GM12878 (cell line): Measurements from ENCODE around the gene TEAD4.

Experiments used
- NFYA ChIP-seq: IDR thresholded peaks from 2 replicates; pipeline ENCODE4 v1.6.1; 2011; ENCODE audit warnings: low read depth, mild to moderate bottlenecking, low read length, improper control_type of control experiment, borderline replicate concordance
- NFYB ChIP-seq: IDR thresholded peaks from 2 replicates; pipeline ENCODE4 v1.6.1; 2011; ENCODE audit warnings: low read depth, mild to moderate bottlenecking, low read length, improper control_type of control experiment, moderate library complexity; ENCODE audit not compliant: insufficient read depth
- NR2F1 ChIP-seq: fragments of 450-650 bp; conservative IDR thresholded peaks from 2 replicates; pipeline ENCODE4 v1.6.1; 2017; ENCODE audit warnings: mild to moderate bottlenecking
- POLR2A ChIP-seq: IDR thresholded peaks from 2 replicates; pipeline ENCODE4 v1.6.1; 2011; ENCODE audit warnings: low read depth, mild to moderate bottlenecking, low read length
- POLR2AphosphoS5 ChIP-seq: IDR thresholded peaks from 2 replicates; pipeline ENCODE4 v1.6.1; 2011; ENCODE audit warnings: mild to moderate bottlenecking, low read length, inconsistent platforms
- RAD21 ChIP-seq: IDR thresholded peaks from 2 replicates; pipeline ENCODE4 v1.6.1; 2011; ENCODE audit warnings: mild to moderate bottlenecking, low read depth, low read length, moderate library complexity; ENCODE audit not compliant: insufficient read depth
- SIN3A ChIP-seq: IDR thresholded peaks from 2 replicates; pipeline ENCODE4 v1.6.1; 2012; ENCODE audit warnings: low read depth, low read length, improper control_type of control experiment
- TCF12 ChIP-seq: IDR thresholded peaks from 2 replicates; pipeline ENCODE4 v1.6.1; 2011; ENCODE audit warnings: low read depth, mild to moderate bottlenecking, low read length
- ZNF274 ChIP-seq: IDR thresholded peaks from one replicate; pipeline ENCODE4 v1.8.0; 2011; ENCODE audit not compliant: insufficient read length, insufficient read depth
- TF ChIP-seq, protein P1 (sequence below), 3 experiments: IDR thresholded peaks in 2 of 3; conservative IDR thresholded peaks in 1 of 3; 2 replicates each; pipeline ENCODE4 v1.5.1; 2011; ENCODE audit warnings: low read depth in 3 of 3, low read length in 3 of 3, mild to moderate bottlenecking in 3 of 3, control low read depth in 2 of 3, moderate library complexity in 2 of 3, inconsistent platforms in 1 of 3, mixed read lengths in 1 of 3; ENCODE audit not compliant: control insufficient read depth in 2 of 3, insufficient read depth in 1 of 3; ENCODE audit errors: extremely low read depth in 1 of 3

DNA sequence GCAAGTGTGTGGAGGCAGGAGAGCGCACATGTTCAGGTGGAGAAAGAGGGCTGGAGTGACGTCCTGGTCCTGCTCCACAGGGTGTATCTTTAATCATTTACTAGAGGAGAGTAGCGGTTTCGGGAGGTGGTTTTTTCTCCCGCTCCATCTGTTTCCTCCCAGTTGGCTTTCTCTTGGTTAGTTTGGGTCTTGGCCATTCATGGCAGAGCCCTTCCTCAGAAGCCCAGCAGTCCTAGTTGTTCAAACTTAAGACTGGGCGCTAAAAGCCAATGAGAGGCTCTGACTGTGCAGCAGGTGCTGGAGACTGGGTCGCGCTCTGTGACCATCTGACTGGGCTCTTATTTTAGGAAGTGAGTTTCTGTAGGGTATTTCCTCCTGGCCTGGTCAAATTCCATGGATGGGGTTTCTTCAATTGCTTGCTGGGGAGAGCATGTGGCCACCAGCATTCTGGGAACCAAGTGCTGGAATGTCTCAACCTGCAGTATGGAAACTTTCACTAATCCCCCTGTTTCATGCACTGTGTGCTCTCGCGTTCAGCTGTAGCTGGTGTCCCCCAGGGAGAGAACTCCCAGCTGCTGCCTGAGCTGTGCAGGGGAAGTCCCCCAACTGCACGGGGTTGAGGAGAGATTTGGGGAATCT lies 90.5 kb downstream of the TEAD4 start:
- TF ChIP-seq NFYA (no peak), NFYB (no peak), RAD21 (no peak), POLR2A (no peak), NR2F1 (no peak), POLR2AphosphoS5 (no peak), TCF12 (0 out of 2 replicates have a peak, but pooled peaks have one; percentile 33), ZNF274 (no peak), SIN3A (no peak)
- TF ChIP-seq, protein P1, sequence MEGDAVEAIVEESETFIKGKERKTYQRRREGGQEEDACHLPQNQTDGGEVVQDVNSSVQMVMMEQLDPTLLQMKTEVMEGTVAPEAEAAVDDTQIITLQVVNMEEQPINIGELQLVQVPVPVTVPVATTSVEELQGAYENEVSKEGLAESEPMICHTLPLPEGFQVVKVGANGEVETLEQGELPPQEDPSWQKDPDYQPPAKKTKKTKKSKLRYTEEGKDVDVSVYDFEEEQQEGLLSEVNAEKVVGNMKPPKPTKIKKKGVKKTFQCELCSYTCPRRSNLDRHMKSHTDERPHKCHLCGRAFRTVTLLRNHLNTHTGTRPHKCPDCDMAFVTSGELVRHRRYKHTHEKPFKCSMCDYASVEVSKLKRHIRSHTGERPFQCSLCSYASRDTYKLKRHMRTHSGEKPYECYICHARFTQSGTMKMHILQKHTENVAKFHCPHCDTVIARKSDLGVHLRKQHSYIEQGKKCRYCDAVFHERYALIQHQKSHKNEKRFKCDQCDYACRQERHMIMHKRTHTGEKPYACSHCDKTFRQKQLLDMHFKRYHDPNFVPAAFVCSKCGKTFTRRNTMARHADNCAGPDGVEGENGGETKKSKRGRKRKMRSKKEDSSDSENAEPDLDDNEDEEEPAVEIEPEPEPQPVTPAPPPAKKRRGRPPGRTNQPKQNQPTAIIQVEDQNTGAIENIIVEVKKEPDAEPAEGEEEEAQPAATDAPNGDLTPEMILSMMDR (IDR thresholded peaks at IDR 0.05 in 2 of 3, conservative IDR thresholded peaks at IDR 0.05 in 1 of 3; ENCODE audit: control insufficient read depth in 2 of 3, extremely low read depth in 1 of 3, insufficient read depth in 1 of 3, low read depth in 3 of 3, low read length in 3 of 3) = no peak
